Mucosa of descending colon (tissue), 3 donors: ENCODE results near the gene TMOD2. TPM values are rescaled to one million over a fixed set of nuclear protein-coding genes. Genes with fewer than 3 reads are reported as not detected.

Experiments used
- ATAC-seq: fragments of 200-7000 bp; cut with Tn5 transposase; one replicate; pipeline ENCODE4 v1.9.1; 2020; ENCODE audit warnings: mild to moderate bottlenecking, moderate library complexity
- DNase-seq, 3 donors: peaks; one replicate each; pipeline ENCODE4 v3.0.0-alpha.2; 2020
- H3K36me3 ChIP-seq: fragments of 200-600 bp; one replicate; pipeline ENCODE4 v1.8.0; 2021; ENCODE audit warnings: low read depth, mild to moderate bottlenecking
- H3K4me1 ChIP-seq: fragments of 200-600 bp; one replicate; pipeline ENCODE4 v1.8.0; 2021; ENCODE audit warnings: low read depth, mild to moderate bottlenecking
- H3K4me3 ChIP-seq: fragments of 200-600 bp; one replicate; pipeline ENCODE4 v1.8.0; 2021; ENCODE audit warnings: mild to moderate bottlenecking
- H3K9me3 ChIP-seq: fragments of 200-600 bp; one replicate; pipeline ENCODE4 v1.8.0; 2021; ENCODE audit warnings: mild to moderate bottlenecking
- intact Hi-C, 2 donors: fragments of 100-400 bp; cut with DNase I in 1 of 2; cut with micrococcal nuclease in 1 of 2; formaldehyde crosslinking; loops; one replicate each; pipeline versions ENCODE4 v1.11.0 to v1.11.1; 2022; cut with DNase I, micrococcal nuclease
- total RNA-seq, 3 donors: library from RNA; stranded (reverse); fragmentation: NEBNext Ultra II Directional in 2 of 3; extraction: Animal tissue kit (Norgen Biotek cat#: 25700) in 2 of 3; gene quantifications; one replicate each; pipeline versions ENCODE4 v1.2.1 to v1.2.4, GENCODE V29; 2021 to 2023
- TF ChIP-seq, protein P1 (sequence below): fragments of 200-600 bp; IDR thresholded peaks from one replicate; pipeline ENCODE4 v1.8.0; 2022; ENCODE audit warnings: antibody characterized with exemption, mild to moderate bottlenecking
- donor health status: DM: no; HTN: no; CAD: no; lungs with moderate emphysema.
- donor health status: DM: no; HTN: no; CAD: no.
- donor health status: DM: no; HTN: yes; CAD: no.

TMOD2 gene
- total RNA-seq, 3 donors from 2014 or later, result 3.7 to 30.3 (median 6.3) TPM

DNA sequence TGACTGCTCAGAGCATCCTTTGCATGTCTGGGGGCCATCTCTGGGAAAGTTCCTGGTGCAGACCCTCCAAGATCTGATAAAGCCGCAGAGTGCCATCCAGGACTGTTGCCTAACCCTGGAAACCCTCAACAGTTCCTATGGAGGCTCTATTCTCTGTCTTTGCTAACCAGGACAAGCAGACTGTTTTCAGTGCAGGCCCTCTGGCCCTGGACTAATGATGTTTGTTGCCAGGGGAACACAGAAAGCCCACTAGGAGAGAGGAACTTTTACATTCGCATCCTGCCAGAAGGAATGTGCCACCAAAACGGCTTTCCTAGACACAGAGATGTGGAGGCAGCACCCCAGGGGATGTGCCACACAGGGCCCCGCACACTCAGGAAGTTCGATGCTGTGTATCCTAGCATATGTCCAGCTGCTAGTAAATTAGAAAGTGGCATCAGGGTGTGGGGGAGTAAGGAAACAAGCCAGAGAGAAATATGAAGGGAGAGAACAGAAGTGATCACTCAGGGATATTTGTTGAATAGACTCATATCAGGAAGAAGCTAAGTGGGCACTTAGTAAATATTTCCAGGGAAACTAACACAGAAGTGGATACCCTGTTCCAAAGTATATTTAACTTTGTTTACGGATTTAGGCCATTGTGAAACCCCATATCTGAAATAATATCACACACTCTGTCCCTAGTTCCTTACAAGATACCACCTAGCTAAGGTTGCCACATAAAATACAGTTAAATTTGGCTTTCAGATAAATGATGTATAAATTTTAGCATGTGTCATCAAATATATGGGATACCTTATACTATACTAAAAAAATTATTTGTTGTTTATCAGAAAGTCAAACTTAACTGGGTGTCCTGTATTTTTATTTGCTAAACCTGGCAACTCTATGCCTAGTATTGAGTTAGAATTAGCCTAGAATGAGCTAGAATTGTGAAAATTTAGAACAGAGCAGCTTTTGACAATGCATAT, 48.2 kb downstream of the TMOD2 start:
- no peaks in the 10 kb centered on the region for H3K9me3 ChIP-seq
- intact Hi-C loops, result no loop called here
- DNase-seq (no peak), ATAC-seq (no peak)
- H3K36me3 ChIP-seq, result no peaks in the 10 kb centered on the region
- H3K4me1 ChIP-seq, result no peaks in the 10 kb centered on the region
- H3K4me3 ChIP-seq, result no peak overlapping the region
- TF ChIP-seq, protein P1, sequence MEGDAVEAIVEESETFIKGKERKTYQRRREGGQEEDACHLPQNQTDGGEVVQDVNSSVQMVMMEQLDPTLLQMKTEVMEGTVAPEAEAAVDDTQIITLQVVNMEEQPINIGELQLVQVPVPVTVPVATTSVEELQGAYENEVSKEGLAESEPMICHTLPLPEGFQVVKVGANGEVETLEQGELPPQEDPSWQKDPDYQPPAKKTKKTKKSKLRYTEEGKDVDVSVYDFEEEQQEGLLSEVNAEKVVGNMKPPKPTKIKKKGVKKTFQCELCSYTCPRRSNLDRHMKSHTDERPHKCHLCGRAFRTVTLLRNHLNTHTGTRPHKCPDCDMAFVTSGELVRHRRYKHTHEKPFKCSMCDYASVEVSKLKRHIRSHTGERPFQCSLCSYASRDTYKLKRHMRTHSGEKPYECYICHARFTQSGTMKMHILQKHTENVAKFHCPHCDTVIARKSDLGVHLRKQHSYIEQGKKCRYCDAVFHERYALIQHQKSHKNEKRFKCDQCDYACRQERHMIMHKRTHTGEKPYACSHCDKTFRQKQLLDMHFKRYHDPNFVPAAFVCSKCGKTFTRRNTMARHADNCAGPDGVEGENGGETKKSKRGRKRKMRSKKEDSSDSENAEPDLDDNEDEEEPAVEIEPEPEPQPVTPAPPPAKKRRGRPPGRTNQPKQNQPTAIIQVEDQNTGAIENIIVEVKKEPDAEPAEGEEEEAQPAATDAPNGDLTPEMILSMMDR, result no peak

DNA sequence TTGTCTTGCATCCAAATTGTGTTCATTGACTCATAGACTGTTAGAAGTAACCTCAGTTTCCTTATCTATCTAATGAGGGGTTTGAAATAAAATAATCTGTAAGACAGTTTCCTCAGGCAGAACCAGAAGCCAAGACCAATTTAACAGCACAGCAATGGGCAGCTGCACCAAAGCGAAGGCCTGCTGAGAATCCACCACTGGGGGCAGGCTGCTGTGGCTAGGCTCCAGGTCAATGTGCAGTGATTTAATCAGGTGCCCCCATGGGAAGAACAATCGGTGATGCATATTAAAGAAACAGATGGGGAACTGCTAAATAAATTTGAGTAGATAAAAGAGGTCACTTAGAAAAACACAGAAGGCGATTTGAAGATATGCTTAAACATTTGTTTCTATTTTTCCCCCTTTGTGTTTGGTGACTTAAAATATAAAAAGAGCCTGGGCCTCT, 50.0 kb downstream of the TMOD2 start:
- no peak overlapping the region for H3K4me3 ChIP-seq
- ATAC-seq, result peak; percentile 60
- intact Hi-C loops, result no loop called here
- H3K9me3 ChIP-seq, result no peaks in the 10 kb centered on the region
- H3K36me3 ChIP-seq, result no peaks in the 10 kb centered on the region
- H3K4me1 ChIP-seq, result no peaks in the 10 kb centered on the region
- TF ChIP-seq, protein P1, result no peak
- peak in 1 of 3 donors; percentile 27 for DNase-seq

DNA sequence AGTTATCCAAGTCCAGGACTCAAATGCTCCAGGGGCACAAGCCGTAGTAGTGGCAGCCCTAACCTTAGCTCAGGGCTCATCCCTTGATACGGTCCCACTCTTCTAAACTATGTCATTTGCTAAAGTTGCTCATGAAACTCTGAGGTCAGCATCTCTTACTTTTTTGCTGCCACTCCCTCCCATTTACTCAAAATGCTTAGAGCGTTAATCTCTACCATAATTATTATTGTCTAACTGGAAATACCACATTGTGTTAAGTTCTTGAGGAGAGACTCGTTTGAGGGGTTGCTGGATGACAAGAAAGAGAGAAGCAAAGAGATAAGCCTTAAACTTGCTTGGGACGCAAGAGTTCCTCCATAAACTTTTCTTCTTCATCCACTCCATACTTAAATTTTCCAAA, 51.2 kb downstream of the TMOD2 start:
- TF ChIP-seq, protein P1, result no peak

DNA sequence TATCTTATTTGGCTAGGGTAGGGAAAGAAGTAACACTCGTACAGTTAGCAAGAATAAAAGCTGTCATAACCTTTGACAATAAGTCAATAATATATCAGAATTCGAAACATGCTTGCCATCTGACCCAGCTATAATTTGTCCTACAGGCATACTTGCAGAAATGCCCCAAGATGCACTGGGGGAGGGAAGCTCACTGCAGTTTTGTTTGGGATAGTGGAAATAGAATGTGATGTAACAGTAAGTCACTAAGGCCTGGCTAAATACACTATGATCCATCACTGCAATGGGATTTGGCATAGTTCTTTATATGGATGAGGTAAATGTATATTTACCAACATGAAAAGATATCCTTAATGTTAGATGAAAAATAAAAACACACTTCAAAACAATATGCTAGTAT, 52.6 kb downstream of the TMOD2 start:
- no peak for DNase-seq
- no peak overlapping the region for H3K4me3 ChIP-seq
- H3K9me3 ChIP-seq, result no peaks in the 10 kb centered on the region
- TF ChIP-seq, protein P1, result no peak
- H3K4me1 ChIP-seq, result no peaks in the 10 kb centered on the region
- no peaks in the 10 kb centered on the region for H3K36me3 ChIP-seq
- ATAC-seq, result no peak
- intact Hi-C loops, result no loop called here

More for the DNA sequence above, 51.2 kb downstream of the TMOD2 start:
- H3K4me1 ChIP-seq, result no peaks in the 10 kb centered on the region
- ATAC-seq (no peak), DNase-seq (no peak)
- no peaks in the 10 kb centered on the region for H3K9me3 ChIP-seq
- H3K4me3 ChIP-seq, result no peak overlapping the region
- intact Hi-C loops, result no loop called here
- no peaks in the 10 kb centered on the region for H3K36me3 ChIP-seq

DNA sequence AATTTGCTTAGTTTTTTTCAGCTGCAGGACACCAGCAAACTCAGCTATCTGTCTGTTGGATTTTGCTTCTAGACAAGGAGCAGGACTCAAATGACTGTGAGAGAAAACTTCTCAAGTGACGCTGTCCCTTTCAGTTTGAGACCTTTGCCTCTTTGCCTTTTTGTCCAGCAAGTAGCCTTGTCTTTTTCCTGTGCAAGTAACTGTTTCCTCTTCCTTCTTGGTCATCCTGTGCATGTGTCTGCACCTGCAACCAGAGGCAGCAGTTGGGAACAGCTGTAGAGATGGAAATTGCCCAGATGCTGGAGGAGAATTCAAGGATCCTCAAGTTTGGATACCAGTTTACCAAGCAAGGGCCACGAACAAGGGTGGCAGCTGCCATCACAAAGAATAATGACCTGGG, 54.7 kb downstream of the TMOD2 start:
- TF ChIP-seq, protein P1, result no peak
- ATAC-seq, result no peak
- DNase-seq, result no peak
- Histone ChIP-seq H3K36me3 (no peaks in the 10 kb centered on the region), H3K4me1 (no peaks in the 10 kb centered on the region), H3K9me3 (no peaks in the 10 kb centered on the region), H3K4me3 (no peak overlapping the region)
- intact Hi-C loops, result no loop called here
